NCI-H82 treated with DMSO at 0.1 percent for 48 hours (cell line): ENCODE data around the gene RAB21.
"Not testable (repeated sequence)": the region's sequence is repeated elsewhere in the genome, so short reads cannot be mapped to it uniquely, and the experiment has no call there.

ENCODE experiments used
- DNase-seq: peaks from one replicate; lab custom pipeline; 2025; ENCODE audit not compliant: unreplicated experiment; lab: John Stamatoyannopoulos, UW

The RAB21 gene

DNA sequence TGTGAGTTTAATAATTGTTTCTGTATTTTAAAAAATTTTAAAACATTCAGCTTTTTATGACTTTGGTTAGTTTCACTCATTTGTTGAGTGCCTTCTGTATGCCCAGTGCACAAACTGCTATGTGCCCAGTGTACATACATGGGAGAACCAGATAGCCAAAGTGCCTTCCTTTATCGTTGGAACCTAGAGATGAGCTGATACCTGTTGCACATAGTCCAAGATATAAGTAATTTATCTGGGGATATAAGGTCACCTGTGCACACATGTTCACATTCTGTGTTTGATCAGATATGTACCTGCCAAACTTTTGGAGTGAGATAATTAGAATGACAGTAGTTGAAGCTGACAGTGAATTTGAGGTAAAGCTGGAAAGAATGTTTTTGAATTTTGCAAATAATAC, 37.9 kb downstream of the RAB21 start:
- DNase-seq, result no peak

DNA sequence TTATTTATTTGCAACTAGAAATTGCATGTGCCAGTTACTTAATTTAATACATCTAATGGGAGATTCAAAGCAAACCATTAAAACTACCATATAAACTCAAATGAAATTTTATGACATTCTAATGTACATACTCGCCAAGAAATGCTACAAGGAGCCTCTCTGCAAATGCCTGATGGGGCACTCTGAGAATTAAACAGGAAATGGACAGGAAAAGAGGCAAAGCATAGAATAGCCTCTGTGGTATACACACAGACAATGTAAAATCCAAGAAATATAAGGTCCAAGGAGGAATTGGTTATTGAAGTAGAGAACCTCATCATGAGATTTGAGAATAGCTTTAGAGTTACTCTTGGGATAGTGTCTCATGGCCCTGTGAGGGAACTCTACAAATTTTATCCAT, 41.2 kb downstream of the RAB21 start:
- no peak for DNase-seq

DNA sequence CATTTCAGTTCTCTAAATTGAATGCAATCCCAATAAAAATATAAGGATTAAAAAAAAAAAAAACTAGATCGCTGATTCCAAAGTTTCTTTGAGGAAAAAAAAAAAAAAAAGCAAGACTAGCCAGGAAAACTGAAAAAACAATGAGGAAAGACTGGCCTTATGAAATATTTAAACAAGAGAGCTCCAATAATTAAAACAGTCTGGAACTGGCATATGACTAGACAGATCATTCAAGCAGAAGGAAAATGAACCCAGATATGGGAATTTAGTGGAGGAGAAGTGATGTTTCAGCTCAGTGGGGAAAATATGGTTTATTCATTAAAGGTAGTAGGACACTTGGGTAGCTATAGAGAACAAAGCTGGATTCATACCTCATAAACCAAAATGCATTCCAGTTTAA, 42.9 kb downstream of the RAB21 start:
- DNase-seq, result no peak

DNA sequence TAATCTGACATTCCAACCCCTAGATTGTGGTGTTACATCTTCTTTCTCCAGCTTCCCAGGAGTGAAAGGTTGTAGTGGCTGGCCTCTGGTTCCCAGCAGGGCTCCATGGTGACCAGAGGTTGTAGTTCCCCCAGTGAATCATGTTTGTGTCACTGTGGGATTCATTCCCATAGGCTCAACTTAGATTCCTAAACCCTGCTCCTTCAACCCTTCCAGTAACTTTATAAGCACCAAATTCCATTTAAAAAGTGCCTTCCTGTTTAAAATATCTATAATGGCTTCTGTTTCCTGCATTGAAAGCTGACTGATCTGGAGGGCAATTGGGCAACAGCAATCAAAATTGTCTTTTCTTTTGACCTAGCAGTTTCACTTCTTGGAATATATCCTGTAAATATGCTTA, 44.4 kb downstream of the RAB21 start:
- DNase-seq, result no peak

DNA sequence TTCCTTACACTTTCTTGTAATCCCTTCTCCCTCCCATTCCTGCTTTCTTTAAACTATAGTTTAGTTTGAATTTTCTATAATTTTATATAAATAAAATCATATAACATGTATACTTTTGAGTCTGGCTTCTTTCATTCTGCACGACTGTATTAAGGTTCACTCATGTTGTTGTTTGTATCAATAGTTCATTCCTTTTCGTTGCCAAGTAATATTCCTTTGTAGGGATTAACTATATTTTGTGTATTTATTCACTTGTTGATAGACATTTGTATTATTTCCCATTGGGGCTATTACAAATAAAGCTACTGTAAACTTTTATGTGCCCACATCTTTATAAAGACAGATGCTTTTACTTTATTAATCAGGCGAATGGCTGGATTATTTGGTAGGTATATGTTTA, 45.5 kb downstream of the RAB21 start:
- no peak for DNase-seq

DNA sequence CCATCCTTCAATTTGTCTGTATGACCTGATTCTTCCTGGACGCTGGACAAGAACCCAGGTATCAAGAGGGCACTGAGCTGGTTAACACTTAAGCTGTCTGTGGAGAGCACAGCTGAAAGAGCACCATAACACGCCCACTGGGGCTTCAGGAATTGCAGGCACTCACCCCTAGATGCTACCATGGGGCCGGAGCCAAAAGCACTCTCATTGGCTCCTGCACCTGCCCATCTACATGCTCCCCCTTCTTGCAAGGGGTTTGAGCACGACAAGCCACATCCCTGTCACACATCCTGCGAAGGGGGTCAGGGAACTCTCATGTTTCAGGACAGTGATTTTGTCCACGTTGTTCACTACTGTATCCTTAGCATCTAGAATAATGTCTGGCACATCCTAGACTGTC, 49.8 kb downstream of the RAB21 start:
- DNase-seq, result no peak

DNA sequence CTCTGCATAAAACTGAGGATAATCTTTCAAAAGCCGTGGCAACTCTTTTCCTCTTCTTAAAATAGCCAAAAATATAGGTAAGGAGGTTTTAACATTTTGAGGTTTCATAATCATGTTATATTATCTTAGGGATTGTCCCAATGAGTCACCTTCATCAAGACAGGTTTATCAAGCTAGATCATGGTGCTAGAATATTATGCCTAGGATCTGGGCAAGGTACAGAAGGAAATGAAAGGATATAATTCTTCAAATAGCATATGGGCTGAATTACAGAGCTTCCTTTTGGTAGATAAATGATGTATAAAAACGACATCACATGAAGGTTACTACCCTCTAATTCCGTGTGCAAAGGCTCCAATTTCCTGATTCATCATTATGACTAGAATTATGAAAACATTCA, 56.3 kb downstream of the RAB21 start:
- no peak for DNase-seq

DNA sequence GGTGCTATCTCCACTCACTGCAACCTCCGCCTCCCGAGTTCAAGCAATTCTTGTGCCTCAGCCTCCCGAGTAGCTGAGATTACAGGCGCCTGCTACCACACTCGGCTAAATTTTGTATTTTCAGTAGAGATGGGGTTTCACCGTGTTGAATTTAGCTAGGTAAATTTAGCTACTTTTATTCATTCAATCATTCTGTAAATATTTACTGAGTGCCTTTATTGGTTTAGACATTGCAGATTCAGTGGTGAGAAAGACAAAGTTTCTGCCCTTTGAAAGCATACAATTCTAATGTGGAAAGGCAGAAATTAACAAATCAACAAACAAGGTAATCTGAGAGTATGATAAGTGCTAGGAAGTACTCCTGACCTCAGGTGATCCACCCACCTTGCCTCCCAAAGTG, 60.6 kb downstream of the RAB21 start:
- DNase-seq, result not testable (repeated sequence)

DNA sequence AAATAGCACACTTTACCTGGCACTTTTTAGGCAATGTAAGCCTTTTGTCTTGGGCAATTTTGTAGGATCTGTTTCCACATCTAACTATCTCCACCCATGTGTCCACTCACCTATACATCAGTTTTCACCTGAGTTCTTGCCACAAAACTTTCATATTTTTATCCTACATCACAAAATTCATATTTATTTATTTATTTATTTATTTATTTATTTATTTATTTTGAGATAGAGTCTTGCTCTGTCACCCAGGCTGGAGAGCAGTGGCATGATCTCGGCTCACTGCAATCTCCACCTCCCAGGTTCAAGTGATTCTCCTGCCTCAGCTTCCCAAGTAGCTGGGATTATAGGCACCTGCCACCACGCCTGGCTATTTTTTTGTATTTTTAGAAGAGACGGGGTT, 67.4 kb downstream of the RAB21 start:
- not testable (repeated sequence) for DNase-seq

DNA sequence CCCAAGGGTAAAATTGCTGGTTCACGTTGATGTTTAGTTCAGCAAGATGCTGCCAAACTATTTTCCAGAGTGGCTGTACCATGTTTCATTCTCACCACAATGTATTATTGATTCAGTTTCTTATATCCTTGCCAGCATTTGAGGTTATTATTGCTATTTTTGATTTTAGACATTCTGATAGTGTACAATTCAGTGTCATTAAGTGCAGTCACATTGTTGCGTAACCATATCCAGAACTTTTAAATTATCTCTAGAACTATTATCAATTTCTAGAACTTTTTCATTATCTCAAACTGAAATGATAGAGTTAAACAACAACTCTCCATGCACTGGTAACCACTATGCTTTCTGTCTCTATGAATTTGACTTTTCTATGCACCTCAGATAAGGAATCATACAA, 74.2 kb downstream of the RAB21 start:
- DNase-seq, result no peak

DNA sequence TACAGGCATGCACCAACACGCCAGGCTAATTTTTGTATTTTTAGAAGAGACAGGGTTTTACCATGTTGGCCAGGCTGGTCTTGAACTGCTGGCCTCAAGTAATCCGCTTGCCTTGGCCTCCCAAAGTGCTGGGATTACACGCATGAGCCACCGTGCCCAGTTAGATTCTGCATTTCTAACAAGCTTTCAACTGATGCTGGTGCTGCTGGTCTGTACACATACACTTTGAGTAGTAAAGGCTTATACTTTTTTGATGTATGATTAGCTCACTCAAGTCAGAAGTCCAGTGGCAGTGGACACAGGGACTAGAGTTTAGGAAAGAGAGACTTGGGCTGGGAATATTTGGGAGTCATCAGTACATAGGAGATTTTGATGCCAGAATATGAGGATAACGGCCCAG, 82.7 kb downstream of the RAB21 start:
- DNase-seq, result no peak

DNA sequence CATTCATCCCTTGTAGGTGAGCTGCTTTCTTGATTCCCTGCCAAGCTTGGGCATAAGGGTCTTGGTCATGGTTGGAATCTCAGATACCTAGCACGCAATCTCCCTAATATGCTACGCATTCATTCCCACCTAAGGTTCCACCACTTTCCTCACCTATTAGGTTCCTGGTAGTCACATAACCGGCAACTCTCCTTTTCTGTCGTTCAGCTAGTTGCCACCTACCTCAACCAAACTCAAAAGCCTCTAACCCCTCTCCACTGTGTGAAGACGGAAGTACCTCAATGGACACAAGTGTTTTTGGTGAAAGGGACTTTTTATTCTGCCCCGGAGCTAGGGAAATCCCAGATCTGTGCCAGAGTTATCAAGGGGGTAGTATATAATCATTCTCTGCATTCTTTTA, 83.6 kb downstream of the RAB21 start:
- DNase-seq, result no peak

DNA sequence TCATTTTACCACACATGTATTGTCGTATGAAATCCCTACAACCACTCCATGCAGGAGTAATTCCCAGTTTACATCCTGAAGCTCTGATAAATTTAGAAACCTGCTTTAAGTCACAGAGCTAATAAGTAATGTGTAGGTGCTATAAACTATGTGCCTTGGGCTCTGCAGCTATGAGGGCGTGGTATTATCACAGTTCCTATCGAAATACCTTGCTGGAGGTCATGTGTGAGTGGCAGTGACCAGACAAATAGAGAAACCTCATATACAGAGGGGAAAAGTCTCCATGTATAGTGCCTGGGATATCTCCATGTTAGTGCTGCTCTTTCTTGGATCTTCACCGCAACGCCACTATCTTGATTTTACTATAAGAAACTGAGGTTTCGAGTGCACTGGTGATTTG, 84.0 kb downstream of the RAB21 start:
- DNase-seq, result no peak

DNA sequence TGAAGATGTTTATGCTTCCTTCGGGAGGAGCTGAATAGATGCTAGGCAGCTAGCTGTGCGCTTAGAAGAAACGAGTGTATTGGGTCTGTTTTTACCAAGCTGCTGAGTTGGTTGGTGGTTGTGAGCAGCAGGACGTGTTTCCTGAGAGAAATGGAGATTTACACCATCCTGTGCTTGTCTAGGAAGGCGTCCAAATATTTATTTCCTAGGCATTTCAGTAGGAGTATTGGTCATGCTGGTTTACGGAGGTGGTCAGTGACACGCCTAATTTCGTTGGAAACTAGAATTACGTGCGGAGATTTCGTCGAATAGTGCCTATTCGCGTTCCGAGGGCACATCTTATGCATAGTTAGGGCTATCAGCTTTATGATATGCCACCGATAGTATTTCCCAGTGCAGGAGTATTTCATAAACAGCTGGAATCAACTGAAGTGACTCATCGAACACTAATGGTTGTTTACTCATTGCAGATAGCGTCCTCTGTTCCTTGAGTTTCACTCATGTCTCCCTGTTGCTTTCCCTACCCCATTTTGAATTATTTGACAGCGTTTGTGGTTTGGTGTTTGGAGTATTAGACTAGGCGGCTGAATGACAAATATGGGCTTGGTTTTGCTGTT, 85.7 kb downstream of the RAB21 start:
- peak; percentile 8 for DNase-seq

DNA sequence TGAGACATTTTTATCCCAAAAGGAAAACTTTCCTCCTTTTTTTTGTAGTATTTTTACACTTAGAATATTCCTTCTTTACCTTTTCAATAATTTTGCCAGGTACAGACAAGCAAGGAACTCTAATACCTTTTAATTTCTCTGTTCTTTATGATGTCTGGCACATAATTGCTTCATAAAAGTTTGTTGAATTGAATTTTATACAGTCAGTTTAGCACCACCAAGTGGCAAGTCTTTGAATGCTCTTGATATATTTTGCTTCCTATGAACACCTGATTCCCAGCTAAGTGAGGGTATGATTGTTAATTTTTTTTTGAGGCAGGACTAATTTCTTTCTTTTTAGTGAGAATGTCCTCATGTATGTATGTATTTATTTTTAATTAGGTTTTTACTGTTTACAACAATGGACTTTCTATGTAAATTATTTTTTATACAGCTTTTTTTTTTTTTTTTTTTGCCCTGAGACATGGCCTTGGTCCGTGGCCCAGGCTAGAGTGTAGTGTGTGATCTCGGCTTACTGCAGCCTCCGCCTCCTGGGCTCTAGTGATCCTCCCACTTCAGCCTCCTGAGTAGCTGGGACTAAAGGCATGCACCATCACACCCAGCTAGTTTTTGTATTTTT, 91.8 kb downstream of the RAB21 start:
- DNase-seq, result no peak

DNA sequence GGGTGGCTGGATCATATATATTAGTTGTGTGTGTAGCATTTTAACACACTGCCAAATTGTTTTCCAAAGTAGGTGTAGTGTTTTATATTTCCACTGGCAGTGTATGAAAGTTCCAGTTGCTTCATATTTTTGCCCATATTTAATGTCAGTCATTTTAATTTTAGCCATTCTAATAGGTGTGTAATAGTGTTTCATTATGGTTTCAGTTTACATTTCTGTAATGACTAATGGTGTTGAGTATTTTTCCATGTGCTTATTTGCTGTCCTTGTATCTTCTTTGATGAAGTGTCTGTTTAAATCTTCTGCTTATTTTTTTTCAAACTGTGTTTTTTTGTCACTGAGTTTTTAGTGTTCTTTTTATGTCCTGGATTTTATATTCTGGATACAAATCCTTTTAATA, 93.5 kb downstream of the RAB21 start:
- DNase-seq, result no peak

DNA sequence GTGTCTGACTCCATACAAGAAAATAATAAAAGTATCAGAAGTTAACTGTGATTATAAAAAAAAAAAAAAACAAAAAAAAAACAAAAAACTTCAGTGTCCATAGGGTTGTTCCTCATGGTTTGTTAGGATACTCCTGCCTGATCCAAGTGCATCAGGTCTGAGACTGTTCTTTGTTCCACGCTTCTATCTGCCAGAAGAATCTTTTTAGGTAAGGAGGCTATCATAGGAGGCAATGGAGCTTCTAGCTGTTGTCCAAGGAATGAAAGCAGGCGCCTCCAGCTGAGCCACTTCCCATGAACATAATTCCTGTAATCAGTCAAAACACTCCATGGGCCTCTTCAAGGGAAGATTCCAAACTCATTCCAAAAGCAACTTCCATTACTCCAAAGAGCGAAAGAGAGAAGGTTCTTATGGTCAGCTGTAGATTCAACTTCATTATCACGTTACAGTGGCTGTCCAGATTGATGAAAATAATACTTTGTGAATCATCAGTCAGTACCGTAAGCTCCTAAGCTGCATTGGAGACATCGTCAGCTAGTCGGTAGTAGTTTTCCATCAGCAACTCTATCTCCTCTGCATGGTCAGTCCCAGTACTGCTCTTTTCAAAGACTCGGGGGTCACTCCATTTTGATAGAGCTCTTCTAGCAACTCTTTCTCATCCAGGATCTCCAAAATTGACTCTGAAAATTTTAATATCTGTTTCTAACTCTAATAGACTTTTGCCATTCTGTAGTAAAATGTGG, 94.6 kb downstream of the RAB21 start:
- no peak for DNase-seq
